NCI-H1048 (cell line): Measurements from ENCODE around the gene TAX1BP1.

ENCODE experiments used
- DNase-seq: peaks from one replicate; lab custom pipeline; 2025; lab: John Stamatoyannopoulos, UW

The TAX1BP1 gene

GRCh38 chr7:27781188-27781587 is 41.2 kb downstream of the TAX1BP1 start:
- no peak for DNase-seq

GRCh38 chr7:27782849-27783248 is 42.9 kb downstream of the TAX1BP1 start:
- no peak for DNase-seq

- DNase-seq: peak; percentile 29
Observed at GRCh38 chr7:27784399-27785053, 44.6 kb downstream of the TAX1BP1 start.

- no peak for DNase-seq
Observed at GRCh38 chr7:27788437-27788836, 48.5 kb downstream of the TAX1BP1 start.

- no peak for DNase-seq
Observed at GRCh38 chr7:27793780-27794179, 53.8 kb downstream of the TAX1BP1 start.

GRCh38 chr7:27795977-27796376 is 56.0 kb downstream of the TAX1BP1 start:
- DNase-seq: no peak

- no peak for DNase-seq
Observed at GRCh38 chr7:27799212-27799611, 59.2 kb downstream of the TAX1BP1 start.

GRCh38 chr7:27802999-27803398 is 63.0 kb downstream of the TAX1BP1 start:
- no peak for DNase-seq

GRCh38 chr7:27804139-27804538 is 64.2 kb downstream of the TAX1BP1 start:
- DNase-seq: no peak

GRCh38 chr7:27808626-27809025 is 68.7 kb downstream of the TAX1BP1 start:
- DNase-seq: no peak

GRCh38 chr7:27810186-27810585 is 70.2 kb downstream of the TAX1BP1 start:
- DNase-seq: no peak

GRCh38 chr7:27812706-27813105 is 72.7 kb downstream of the TAX1BP1 start:
- DNase-seq: no peak

- no peak for DNase-seq
Observed at GRCh38 chr7:27822245-27822644, 82.3 kb downstream of the TAX1BP1 start.

- no peak for DNase-seq
Observed at GRCh38 chr7:27825891-27826290, 85.9 kb downstream of the TAX1BP1 start.

- DNase-seq: no peak
Observed at GRCh38 chr7:27826357-27826756, 86.4 kb downstream of the TAX1BP1 start.

- no peak for DNase-seq
Observed at GRCh38 chr7:27834179-27834921, 94.4 kb downstream of the TAX1BP1 start.

- DNase-seq: no peak
Observed at GRCh38 chr7:27835376-27835775, 95.4 kb downstream of the TAX1BP1 start.

- DNase-seq: no peak
Observed at GRCh38 chr7:27836536-27836935, 96.6 kb downstream of the TAX1BP1 start.

- DNase-seq: no peak
Observed at GRCh38 chr7:27839099-27839498, 99.1 kb downstream of the TAX1BP1 start.

- DNase-seq: no peak
Observed at GRCh38 chr7:27840313-27840712, 100.4 kb downstream of the TAX1BP1 start.

GRCh38 chr7:27840760-27841364 is 100.9 kb downstream of the TAX1BP1 start:
- no peak for DNase-seq

- DNase-seq: no peak
Observed at GRCh38 chr7:27842094-27842692, 102.2 kb downstream of the TAX1BP1 start.

GRCh38 chr7:27842851-27843250 is 102.9 kb downstream of the TAX1BP1 start:
- no peak for DNase-seq
